SK-N-SH (cell line): ENCODE measurements around the gene AGR3. TPM values are rescaled to one million over a fixed set of nuclear protein-coding genes. Genes with fewer than 3 reads are reported as not detected.

Experiments
- CTCF ChIA-PET: fragments of 300-600, 350-600 bp; formaldehyde crosslinking; extraction: SDS; loops from one replicate; lab custom pipeline; 2021; lab: Yijun Ruan, JAX
- POLR2A ChIA-PET: fragments of 350-600 bp; sonication (Branson Sonifier 250); formaldehyde crosslinking; extraction: SDS; loops from one replicate; lab custom pipeline; 2020; ENCODE audit warnings: antibody characterized with exemption, inconsistent platforms; lab: Yijun Ruan, JAX
- DNase-seq: peaks from one replicate; pipeline ENCODE4 v3.0.0; 2012
- H2AFZ ChIP-seq: fragments of 200-600 bp; sonication (generic); 2 replicates; pipeline ENCODE4 v1.8.1; 2016; ENCODE audit warnings: antibody characterized with exemption, mild to moderate bottlenecking, low read depth
- H3F3A ChIP-seq: fragments of 200-600 bp; sonication (generic); replicated peaks from 2 replicates; pipeline ENCODE3; 2016; ENCODE audit warnings: antibody characterized with exemption, mild to moderate bottlenecking; ENCODE audit not compliant: insufficient read depth
- H3K27ac ChIP-seq, 2 experiments: fragments of 200-500 bp in 1 of 2; fragments of 200-600 bp in 1 of 2; sonication (Bioruptor generic) in 1 of 2; sonication (generic), shearing (Covaris generic) in 1 of 2; 2 replicates each; pipeline versions ENCODE4 v1.5.1 to v1.6.1; 2014 to 2016; ENCODE audit warnings: low read depth in 2 of 2, inconsistent platforms in 1 of 2, low read length in 1 of 2, mild to moderate bottlenecking in 1 of 2, mixed read lengths in 1 of 2
- H3K27me3 ChIP-seq: fragments of 200-600 bp; sonication (generic), shearing (Covaris generic); 2 replicates; pipeline ENCODE4 v1.6.1; 2016; ENCODE audit warnings: mixed run types; ENCODE audit not compliant: insufficient read depth
- H3K36me3 ChIP-seq, 2 experiments: fragments of 200-500 bp in 1 of 2; fragments of 200-600 bp in 1 of 2; sonication (Bioruptor generic) in 1 of 2; sonication (generic) in 1 of 2; replicated peaks in 1 of 2; 2 replicates each; pipeline versions ENCODE3 to v1.5.1; 2014 to 2016; ENCODE audit warnings: low read length in 1 of 2, mild to moderate bottlenecking in 1 of 2; ENCODE audit not compliant: insufficient read depth in 2 of 2, control insufficient read depth in 1 of 2
- H3K4me1 ChIP-seq, 2 experiments: fragments of 200-500 bp in 1 of 2; fragments of 200-600 bp in 1 of 2; sonication (Bioruptor generic) in 1 of 2; sonication (generic), shearing (Covaris generic) in 1 of 2; 2 replicates each; pipeline versions ENCODE4 v1.5.1 to v1.6.1; 2014 to 2016; ENCODE audit warnings: low read depth in 1 of 2, low read length in 1 of 2, mixed run types in 1 of 2; ENCODE audit not compliant: insufficient read depth in 2 of 2, control insufficient read depth in 1 of 2
- H3K4me2 ChIP-seq: fragments of 200-600 bp; sonication (generic), shearing (Covaris generic); 2 replicates; pipeline ENCODE4 v1.6.1; 2017; ENCODE audit warnings: mixed run types
- H3K4me3 ChIP-seq, 2 experiments: fragments of 200-500 bp in 1 of 2; fragments of 200-600 bp in 1 of 2; sonication (Bioruptor generic) in 1 of 2; sonication (generic), shearing (Covaris generic) in 1 of 2; 2 replicates each; pipeline versions ENCODE4 v1.5.1 to v1.8.1; 2014 to 2016; ENCODE audit warnings: low read depth in 2 of 2, inconsistent platforms in 1 of 2, low read length in 1 of 2, mild to moderate bottlenecking in 1 of 2, mixed read lengths in 1 of 2, moderate library complexity in 1 of 2
- H3K79me2 ChIP-seq: fragments of 200-600 bp; sonication (generic); 2 replicates; pipeline ENCODE4 v1.8.1; 2017; ENCODE audit warnings: mild to moderate bottlenecking; ENCODE audit not compliant: insufficient read depth
- H3K9ac ChIP-seq: fragments of 200-600 bp; sonication (generic); 2 replicates; pipeline ENCODE4 v1.6.1; 2017; ENCODE audit warnings: mixed run types
- H3K9me2 ChIP-seq: fragments of 200-600 bp; sonication (generic); 2 replicates; pipeline ENCODE4 v1.6.1; 2017; ENCODE audit warnings: mixed run types
- H3K9me3 ChIP-seq: fragments of 200-600 bp; sonication (generic); 2 replicates; pipeline ENCODE4 v1.6.1; 2017; ENCODE audit warnings: mixed run types, mild to moderate bottlenecking, moderate library complexity
- H4K20me1 ChIP-seq: fragments of 200-600 bp; sonication (generic); 2 replicates; pipeline ENCODE4 v1.6.1; 2017; ENCODE audit warnings: mild to moderate bottlenecking, mixed run types; ENCODE audit not compliant: insufficient read depth
- CHD2 ChIP-seq: fragments of 150-350 bp; IDR thresholded peaks from 2 replicates; pipeline ENCODE4 v1.6.1; 2018; ENCODE audit warnings: low read length; ENCODE audit not compliant: partially characterized antibody
- GABPA ChIP-seq: IDR thresholded peaks from 2 replicates; pipeline ENCODE4 v1.4.0; 2012; ENCODE audit warnings: low read depth, mild to moderate bottlenecking
- GATA2 ChIP-seq: sonication (generic); formaldehyde crosslinking; IDR thresholded peaks from 2 replicates; pipeline ENCODE4 v1.5.0; 2020; ENCODE audit warnings: mild to moderate bottlenecking, missing genetic modification reagents
- MXI1 ChIP-seq: IDR thresholded peaks from 2 replicates; pipeline ENCODE4 v1.6.1; 2012; ENCODE audit warnings: mild to moderate bottlenecking, low read depth, low read length, improper control_type of control experiment
- NFIC ChIP-seq: IDR thresholded peaks from 2 replicates; pipeline ENCODE4 v1.4.0; 2012; ENCODE audit warnings: borderline replicate concordance
- RCOR1 ChIP-seq: fragments of 150-350 bp; IDR thresholded peaks from 2 replicates; pipeline ENCODE4 v1.6.1; 2017; ENCODE audit warnings: antibody characterized with exemption, low read length
- RFX5 ChIP-seq: IDR thresholded peaks from 2 replicates; pipeline ENCODE4 v1.6.1; 2012; ENCODE audit warnings: mild to moderate bottlenecking, improper control_type of control experiment, low read length
- SIN3A ChIP-seq: IDR thresholded peaks from 2 replicates; pipeline ENCODE4 v1.6.1; 2012; ENCODE audit warnings: low read depth, mild to moderate bottlenecking, low read length, moderate library complexity, borderline replicate concordance
- TCF12 ChIP-seq: IDR thresholded peaks from 2 replicates; pipeline ENCODE4 v1.4.0; 2012
- YY1 ChIP-seq: IDR thresholded peaks from 2 replicates; pipeline ENCODE4 v1.4.0; 2012; ENCODE audit warnings: low read depth, mild to moderate bottlenecking
- WGBS: methylation state at CpG from one replicate; pipeline ENCODE4 v1.1.6; 2017; ENCODE audit warnings: low lambda C conversion rate; 5-methylcytosine and 5-hydroxymethylcytosine counted together
- polyA plus RNA-seq, 3 experiments: library from polyadenylated mRNA; depleted of rRNA; stranded (reverse); fragments of >200 nt; gene quantifications; 2 replicates each; pipeline ENCODE4 v1.2.3, GENCODE V29; 2012
- TF ChIP-seq, protein P1 (sequence below): IDR thresholded peaks from 2 replicates; pipeline ENCODE4 v1.6.1; 2012; ENCODE audit warnings: mild to moderate bottlenecking, low read depth, low read length, moderate library complexity
- TF ChIP-seq, protein P2 (sequence below): IDR thresholded peaks from 2 replicates; pipeline ENCODE4; 2012
- TF ChIP-seq, protein P3 (sequence below): IDR thresholded peaks from 2 replicates; pipeline ENCODE4 v1.4.0; 2012; ENCODE audit warnings: low read depth, borderline replicate concordance
- TF ChIP-seq, protein P4 (sequence below): fragments of 150-350 bp; IDR thresholded peaks from 2 replicates; pipeline ENCODE4 v1.6.1; 2016; ENCODE audit warnings: mild to moderate bottlenecking, low read depth, low read length

AGR3 gene
- polyA plus RNA-seq, 1 of the 3 experiments (the other 2 are of a cell fraction): not detected

DNA sequence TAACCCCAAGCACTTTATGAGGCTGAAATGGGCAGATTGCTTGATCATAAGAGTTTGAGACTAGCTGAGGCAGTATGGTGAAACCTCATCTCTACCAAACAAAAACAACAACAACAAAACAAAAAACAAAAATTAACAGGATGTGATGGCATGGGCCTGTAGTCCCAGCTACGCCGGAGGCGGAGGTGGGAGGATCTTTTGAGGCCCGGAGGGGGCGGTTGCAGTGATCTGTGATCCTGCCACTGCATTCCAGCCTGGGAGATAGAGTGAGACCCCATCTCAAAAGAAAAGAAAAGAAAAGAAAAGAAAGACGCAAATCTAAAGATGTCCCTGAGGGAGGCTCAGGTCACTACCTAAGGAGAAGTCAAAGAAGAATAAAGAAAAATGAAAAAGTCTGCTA lies 41.7 kb downstream of the AGR3 start:
- WGBS: 46% methylated on average over 6 of the region's 6 CpGs
- Histone ChIP-seq H3K27me3 (no peaks in the 10 kb centered on the region), H2AFZ (peak overlapping the region; percentile 39; the same call in 1 of the 2 replicates), H4K20me1 (no peaks in the 10 kb centered on the region), H3K4me3 (no peak overlapping the region), H3K4me1 (no peaks in the 10 kb centered on the region; a peak in 1 of 4 replicates), H3K79me2 (no peaks in the 10 kb centered on the region)
- no peak for DNase-seq
- TF ChIP-seq YY1 (no peak), RCOR1 (no peak), GABPA (no peak), SIN3A (no peak), CHD2 (no peak), GATA2 (CRISPR knock-in tag) (no peak), NFIC (no peak), RFX5 (no peak), MXI1 (no peak), TCF12 (no peak)
- TF ChIP-seq, protein P1, sequence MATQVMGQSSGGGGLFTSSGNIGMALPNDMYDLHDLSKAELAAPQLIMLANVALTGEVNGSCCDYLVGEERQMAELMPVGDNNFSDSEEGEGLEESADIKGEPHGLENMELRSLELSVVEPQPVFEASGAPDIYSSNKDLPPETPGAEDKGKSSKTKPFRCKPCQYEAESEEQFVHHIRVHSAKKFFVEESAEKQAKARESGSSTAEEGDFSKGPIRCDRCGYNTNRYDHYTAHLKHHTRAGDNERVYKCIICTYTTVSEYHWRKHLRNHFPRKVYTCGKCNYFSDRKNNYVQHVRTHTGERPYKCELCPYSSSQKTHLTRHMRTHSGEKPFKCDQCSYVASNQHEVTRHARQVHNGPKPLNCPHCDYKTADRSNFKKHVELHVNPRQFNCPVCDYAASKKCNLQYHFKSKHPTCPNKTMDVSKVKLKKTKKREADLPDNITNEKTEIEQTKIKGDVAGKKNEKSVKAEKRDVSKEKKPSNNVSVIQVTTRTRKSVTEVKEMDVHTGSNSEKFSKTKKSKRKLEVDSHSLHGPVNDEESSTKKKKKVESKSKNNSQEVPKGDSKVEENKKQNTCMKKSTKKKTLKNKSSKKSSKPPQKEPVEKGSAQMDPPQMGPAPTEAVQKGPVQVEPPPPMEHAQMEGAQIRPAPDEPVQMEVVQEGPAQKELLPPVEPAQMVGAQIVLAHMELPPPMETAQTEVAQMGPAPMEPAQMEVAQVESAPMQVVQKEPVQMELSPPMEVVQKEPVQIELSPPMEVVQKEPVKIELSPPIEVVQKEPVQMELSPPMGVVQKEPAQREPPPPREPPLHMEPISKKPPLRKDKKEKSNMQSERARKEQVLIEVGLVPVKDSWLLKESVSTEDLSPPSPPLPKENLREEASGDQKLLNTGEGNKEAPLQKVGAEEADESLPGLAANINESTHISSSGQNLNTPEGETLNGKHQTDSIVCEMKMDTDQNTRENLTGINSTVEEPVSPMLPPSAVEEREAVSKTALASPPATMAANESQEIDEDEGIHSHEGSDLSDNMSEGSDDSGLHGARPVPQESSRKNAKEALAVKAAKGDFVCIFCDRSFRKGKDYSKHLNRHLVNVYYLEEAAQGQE: no peak
- TF ChIP-seq, protein P2, sequence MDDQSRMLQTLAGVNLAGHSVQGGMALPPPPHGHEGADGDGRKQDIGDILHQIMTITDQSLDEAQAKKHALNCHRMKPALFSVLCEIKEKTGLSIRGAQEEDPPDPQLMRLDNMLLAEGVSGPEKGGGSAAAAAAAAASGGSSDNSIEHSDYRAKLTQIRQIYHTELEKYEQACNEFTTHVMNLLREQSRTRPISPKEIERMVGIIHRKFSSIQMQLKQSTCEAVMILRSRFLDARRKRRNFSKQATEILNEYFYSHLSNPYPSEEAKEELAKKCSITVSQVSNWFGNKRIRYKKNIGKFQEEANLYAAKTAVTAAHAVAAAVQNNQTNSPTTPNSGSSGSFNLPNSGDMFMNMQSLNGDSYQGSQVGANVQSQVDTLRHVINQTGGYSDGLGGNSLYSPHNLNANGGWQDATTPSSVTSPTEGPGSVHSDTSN: no peak
- TF ChIP-seq, protein P3, sequence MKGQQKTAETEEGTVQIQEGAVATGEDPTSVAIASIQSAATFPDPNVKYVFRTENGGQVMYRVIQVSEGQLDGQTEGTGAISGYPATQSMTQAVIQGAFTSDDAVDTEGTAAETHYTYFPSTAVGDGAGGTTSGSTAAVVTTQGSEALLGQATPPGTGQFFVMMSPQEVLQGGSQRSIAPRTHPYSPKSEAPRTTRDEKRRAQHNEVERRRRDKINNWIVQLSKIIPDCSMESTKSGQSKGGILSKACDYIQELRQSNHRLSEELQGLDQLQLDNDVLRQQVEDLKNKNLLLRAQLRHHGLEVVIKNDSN: no peak
- TF ChIP-seq, protein P4, sequence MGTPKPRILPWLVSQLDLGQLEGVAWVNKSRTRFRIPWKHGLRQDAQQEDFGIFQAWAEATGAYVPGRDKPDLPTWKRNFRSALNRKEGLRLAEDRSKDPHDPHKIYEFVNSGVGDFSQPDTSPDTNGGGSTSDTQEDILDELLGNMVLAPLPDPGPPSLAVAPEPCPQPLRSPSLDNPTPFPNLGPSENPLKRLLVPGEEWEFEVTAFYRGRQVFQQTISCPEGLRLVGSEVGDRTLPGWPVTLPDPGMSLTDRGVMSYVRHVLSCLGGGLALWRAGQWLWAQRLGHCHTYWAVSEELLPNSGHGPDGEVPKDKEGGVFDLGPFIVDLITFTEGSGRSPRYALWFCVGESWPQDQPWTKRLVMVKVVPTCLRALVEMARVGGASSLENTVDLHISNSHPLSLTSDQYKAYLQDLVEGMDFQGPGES: no peak
- TF ChIP-seq, all 33 proteins: peak for 0
- no peak overlapping the region for H3K4me2 ChIP-seq
- H3K9ac ChIP-seq: no peak overlapping the region
- H3K36me3 ChIP-seq: no peaks in the 10 kb centered on the region
- H3K9me3 ChIP-seq: no peaks in the 10 kb centered on the region
- H3F3A ChIP-seq: no peaks in the 10 kb centered on the region
- POLR2A ChIA-PET: no interaction called here
- no peaks in the 10 kb centered on the region for H3K9me2 ChIP-seq
- CTCF ChIA-PET: interaction anchor here (0.8 to 2.1 kb wide), 3 partner anchors 9 to 78 kb away, joined by 3 to 8 read pairs (median 3); no protein-coding TSS in a partner anchor
- H3K27ac ChIP-seq: no peak overlapping the region
